Fibroblast of mammary gland (primary cell): ENCODE measurements around the gene PHLDB2.
A peak's percentile ranks its signal among the peaks of the same experiment; 100 is the strongest.

ENCODE experiments used
- DNase-seq: peaks from one replicate; pipeline ENCODE4 v3.0.0-alpha.2; 2010; ENCODE audit warnings: low read depth
- H3K4me3 ChIP-seq: 2 replicates; pipeline ENCODE4 v1.5.1; 2011; ENCODE audit warnings: low read depth, mild to moderate bottlenecking, low read length, moderate library complexity; ENCODE audit not compliant: control insufficient read depth
- TF ChIP-seq, protein P1 (sequence below): conservative IDR thresholded peaks from 2 replicates; pipeline ENCODE4 v1.5.1; 2011; ENCODE audit warnings: low read depth, low read length, inconsistent platforms; ENCODE audit not compliant: control insufficient read depth, insufficient read depth

PHLDB2 gene

GRCh38 chr3:111862974-111863373 lies 3.9 kb downstream of the PHLDB2 start:
- TF ChIP-seq, protein P1, sequence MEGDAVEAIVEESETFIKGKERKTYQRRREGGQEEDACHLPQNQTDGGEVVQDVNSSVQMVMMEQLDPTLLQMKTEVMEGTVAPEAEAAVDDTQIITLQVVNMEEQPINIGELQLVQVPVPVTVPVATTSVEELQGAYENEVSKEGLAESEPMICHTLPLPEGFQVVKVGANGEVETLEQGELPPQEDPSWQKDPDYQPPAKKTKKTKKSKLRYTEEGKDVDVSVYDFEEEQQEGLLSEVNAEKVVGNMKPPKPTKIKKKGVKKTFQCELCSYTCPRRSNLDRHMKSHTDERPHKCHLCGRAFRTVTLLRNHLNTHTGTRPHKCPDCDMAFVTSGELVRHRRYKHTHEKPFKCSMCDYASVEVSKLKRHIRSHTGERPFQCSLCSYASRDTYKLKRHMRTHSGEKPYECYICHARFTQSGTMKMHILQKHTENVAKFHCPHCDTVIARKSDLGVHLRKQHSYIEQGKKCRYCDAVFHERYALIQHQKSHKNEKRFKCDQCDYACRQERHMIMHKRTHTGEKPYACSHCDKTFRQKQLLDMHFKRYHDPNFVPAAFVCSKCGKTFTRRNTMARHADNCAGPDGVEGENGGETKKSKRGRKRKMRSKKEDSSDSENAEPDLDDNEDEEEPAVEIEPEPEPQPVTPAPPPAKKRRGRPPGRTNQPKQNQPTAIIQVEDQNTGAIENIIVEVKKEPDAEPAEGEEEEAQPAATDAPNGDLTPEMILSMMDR: no peak
- DNase-seq: no peak
- no peak overlapping the region for H3K4me3 ChIP-seq

DNA sequence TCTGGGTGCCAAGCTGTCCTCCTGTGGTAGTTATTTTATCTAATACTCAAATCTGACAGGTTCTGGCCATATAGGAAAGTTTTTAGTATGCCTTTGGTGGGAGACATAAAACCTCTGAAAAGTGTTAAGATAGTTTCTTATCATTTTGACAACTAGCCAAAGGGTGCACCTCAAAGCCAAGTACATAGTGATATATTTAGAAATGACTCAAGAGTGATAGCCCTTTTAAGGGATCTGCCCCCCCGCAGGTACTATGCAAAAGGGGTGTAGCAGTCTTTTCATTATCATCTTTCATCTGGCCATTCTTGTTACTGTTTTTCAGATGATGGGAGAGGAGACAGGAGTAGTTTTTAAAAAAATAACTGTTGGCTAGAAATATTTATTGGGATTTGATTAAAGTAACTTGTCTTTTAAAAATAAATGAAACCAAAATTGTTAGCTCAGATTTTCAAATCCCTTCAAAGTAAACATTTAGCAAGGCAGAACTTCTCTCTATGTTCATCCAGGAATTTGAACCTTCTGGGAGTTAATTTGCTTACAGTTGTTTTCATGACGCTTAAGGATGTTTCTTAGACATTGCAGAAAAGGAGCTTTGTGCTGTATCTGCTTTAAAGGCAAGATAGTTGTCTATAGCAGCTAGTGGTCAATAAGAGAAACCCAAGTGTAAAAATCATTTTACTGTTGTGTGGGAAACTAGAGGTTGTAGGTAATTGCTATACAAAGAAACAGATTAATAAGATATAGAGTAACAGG lies 5.1 kb downstream of the PHLDB2 start:
- peak; percentile 36 for DNase-seq
- H3K4me3 ChIP-seq: no peak overlapping the region
- TF ChIP-seq, protein P1: no peak

GRCh38 chr3:111864821-111865656 lies 6.0 kb downstream of the PHLDB2 start:
- peak; percentile 92 for DNase-seq
- H3K4me3 ChIP-seq: no peak overlapping the region
- TF ChIP-seq, protein P1: peak; percentile 36

DNA sequence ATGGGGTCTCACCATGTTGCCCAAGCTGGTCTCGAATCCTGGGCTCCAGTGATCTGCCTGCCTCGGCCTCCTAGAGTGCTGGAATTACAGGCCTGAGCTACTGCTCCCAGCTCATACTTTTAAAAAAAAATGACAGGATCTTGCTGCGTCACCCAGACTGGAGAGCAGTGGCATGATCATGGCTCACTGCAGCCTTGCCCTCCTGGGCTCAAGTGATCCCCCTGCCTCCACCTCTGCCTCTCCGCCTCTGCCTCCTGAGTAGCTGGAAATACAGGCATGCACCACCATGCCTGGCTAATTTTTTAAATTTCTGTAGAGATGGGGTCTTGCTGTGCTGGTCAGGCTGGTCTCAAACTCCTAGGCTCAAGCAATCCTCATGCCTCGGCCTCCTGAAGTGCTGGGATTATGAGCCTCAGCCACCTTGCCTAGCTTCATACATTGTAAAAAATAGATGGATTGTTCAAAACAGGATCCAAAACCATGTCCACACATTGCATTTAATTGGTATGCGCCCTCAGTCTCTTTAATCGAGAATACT lies 8.9 kb downstream of the PHLDB2 start:
- no peak overlapping the region for H3K4me3 ChIP-seq
- TF ChIP-seq, protein P1: no peak
- no peak for DNase-seq

DNA sequence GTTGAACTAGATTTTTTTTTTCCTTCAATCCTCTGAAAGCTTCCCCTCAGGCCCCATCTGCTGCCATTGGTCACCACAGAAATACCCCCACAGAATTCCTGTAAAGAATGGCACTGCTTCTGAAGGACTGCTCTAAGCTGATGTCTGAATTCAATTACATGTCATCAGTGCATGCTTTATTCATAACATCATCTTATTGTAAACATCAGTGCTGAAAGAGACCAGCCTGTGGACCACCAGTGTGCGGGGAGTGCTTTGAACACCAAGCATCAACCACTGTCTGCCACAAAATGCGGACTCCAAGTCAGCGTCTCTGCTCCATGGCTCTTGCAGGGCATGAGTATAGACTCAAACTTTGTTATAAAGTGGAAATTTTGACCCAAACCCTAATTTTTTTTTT lies 11.6 kb downstream of the PHLDB2 start:
- DNase-seq: no peak
- H3K4me3 ChIP-seq: no peak overlapping the region
- TF ChIP-seq, protein P1: no peak

DNA sequence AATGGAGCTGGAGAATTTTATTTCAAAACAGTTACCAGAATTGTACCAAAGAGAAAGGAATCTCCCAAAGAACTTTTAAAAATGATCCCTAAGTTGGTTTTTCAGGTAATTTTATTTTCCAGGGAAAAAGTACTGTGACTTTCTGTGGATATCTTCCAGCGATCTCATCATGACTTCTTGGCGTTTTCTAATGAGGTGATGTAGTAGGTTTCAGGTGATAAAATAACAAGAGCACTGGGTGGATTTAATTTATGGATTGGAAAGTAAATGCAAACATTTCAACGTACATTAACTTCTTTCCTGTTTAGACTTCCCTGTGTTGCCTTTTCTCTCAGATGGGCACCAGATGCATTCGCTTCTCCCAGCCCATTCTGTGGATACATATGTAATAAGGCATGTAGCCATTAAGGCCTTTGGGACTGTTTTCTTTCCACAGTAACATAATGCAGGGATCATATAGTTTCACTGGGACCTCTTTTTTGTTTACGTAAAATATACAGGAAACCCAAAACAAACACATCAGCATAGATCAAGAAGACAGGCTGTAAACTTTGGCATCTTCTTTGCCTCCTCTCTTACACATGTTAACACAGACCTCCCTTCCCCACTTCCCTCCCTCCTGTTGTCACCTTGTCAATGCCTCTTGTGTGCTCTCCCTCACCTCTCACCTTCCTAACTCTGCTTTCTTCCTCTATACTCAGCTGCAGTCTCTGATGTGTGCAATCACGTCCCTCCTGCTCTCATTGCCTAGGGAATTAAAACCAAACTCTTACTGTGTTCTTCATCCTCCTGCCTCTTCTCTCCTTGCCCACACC lies 13.0 kb downstream of the PHLDB2 start:
- TF ChIP-seq, protein P1: no peak
- no peak for DNase-seq
- H3K4me3 ChIP-seq: no peak overlapping the region
